Mesothelial cell of epicardium (in vitro differentiated cells): ENCODE data around the gene AMOTL1. TPM values are rescaled to one million over a fixed set of nuclear protein-coding genes. Genes with fewer than 3 reads are reported as not detected.

ENCODE experiments used
- DNase-seq, 2 experiments: peaks; one replicate each; pipeline ENCODE4 v3.0.0; 2021; ENCODE audit warnings: low spot score in 2 of 2; ENCODE audit not compliant: unreplicated experiment in 2 of 2
- H3K27ac Mint-ChIP-seq: 2 replicates; pipeline ENCODE4 v1.8.0; 2021; ENCODE audit warnings: mixed read lengths
- H3K27me3 Mint-ChIP-seq: 2 replicates; pipeline ENCODE4 v1.8.0; 2021; ENCODE audit warnings: low read depth, mixed read lengths
- H3K36me3 Mint-ChIP-seq: 2 replicates; pipeline ENCODE4 v1.8.0; 2021; ENCODE audit warnings: mixed read lengths
- H3K4me1 Mint-ChIP-seq: 2 replicates; pipeline ENCODE4 v1.8.0; 2021; ENCODE audit warnings: mixed read lengths
- H3K4me3 Mint-ChIP-seq: 2 replicates; pipeline ENCODE4 v1.8.0; 2021; ENCODE audit warnings: mild to moderate bottlenecking, moderate library complexity, mixed read lengths
- H3K9me3 Mint-ChIP-seq: 2 replicates; pipeline ENCODE4 v1.8.0; 2021; ENCODE audit warnings: mixed read lengths
- total RNA-seq: library from RNA; stranded (reverse); gene quantifications from 3 replicates; pipeline ENCODE4 v1.2.1, GENCODE V29; 2021
- TF ChIP-seq, protein P1 (sequence below): fragments of 200-600 bp; sonication (generic); IDR thresholded peaks from one replicate; pipeline ENCODE4 v1.5.0; 2021; ENCODE audit warnings: antibody characterized with exemption; ENCODE audit not compliant: unreplicated experiment

The AMOTL1 gene
- total RNA-seq, 1 donor from 2014 or later, result 77.8 TPM

DNA sequence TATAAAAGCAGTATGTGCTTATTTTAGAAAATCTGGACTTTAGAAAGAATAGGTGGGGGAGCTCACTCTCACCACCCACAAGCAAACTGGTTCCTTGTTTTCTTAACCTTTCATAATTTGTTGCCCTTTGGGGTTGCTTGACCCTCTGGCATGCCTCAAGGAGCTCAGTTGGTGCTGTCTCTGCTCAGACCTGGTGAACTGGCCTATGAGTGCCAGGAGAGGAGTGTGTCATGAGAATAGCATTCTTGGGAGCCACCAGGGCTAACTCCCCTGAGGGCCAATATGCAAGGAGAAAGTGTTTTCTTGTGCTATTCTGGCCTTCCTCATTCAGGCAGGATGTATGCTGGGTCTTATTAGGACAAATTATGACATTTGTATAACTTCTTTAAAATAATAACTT, 21.0 kb upstream of the AMOTL1 start:
- no peaks in the 10 kb centered on the region for H3K9me3 Mint-ChIP-seq
- no peak for DNase-seq
- TF ChIP-seq, protein P1, sequence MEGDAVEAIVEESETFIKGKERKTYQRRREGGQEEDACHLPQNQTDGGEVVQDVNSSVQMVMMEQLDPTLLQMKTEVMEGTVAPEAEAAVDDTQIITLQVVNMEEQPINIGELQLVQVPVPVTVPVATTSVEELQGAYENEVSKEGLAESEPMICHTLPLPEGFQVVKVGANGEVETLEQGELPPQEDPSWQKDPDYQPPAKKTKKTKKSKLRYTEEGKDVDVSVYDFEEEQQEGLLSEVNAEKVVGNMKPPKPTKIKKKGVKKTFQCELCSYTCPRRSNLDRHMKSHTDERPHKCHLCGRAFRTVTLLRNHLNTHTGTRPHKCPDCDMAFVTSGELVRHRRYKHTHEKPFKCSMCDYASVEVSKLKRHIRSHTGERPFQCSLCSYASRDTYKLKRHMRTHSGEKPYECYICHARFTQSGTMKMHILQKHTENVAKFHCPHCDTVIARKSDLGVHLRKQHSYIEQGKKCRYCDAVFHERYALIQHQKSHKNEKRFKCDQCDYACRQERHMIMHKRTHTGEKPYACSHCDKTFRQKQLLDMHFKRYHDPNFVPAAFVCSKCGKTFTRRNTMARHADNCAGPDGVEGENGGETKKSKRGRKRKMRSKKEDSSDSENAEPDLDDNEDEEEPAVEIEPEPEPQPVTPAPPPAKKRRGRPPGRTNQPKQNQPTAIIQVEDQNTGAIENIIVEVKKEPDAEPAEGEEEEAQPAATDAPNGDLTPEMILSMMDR, result no peak
- peak overlapping the region; percentile 59 for H3K27ac Mint-ChIP-seq
- peaks cover 22% of the 10 kb centered on the region for H3K4me1 Mint-ChIP-seq
- H3K4me3 Mint-ChIP-seq, result no peak overlapping the region
- H3K27me3 Mint-ChIP-seq, result no peaks in the 10 kb centered on the region
- no peaks in the 10 kb centered on the region for H3K36me3 Mint-ChIP-seq

DNA sequence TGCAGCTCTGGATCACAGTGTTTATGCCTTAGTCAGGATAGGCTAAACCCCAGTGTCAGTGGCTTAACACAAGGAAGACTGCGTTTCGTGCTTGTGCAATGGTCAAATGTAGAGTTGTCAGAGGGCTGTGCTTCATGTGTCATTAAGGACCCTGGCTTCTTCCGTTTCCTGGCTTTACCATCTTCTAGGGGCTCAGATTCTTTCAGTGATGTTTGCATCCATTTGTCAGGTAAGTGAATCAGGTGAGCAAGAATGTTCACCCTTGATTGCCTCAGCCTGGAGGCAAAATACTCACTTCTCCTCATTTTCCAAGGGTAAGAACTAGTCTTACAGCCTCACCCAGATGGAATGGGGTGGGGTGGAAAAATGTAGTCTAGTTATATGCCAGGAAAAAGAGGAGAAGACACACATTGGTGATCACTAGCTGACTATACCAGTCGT, 20.5 kb upstream of the AMOTL1 start:
- H3K4me1 Mint-ChIP-seq, result peaks cover 27% of the 10 kb centered on the region
- H3K27ac Mint-ChIP-seq, result peak overlapping the region; percentile 11
- H3K36me3 Mint-ChIP-seq, result no peaks in the 10 kb centered on the region
- H3K27me3 Mint-ChIP-seq, result no peaks in the 10 kb centered on the region
- H3K4me3 Mint-ChIP-seq, result no peak overlapping the region
- no peak for DNase-seq
- TF ChIP-seq, protein P1, result no peak
- H3K9me3 Mint-ChIP-seq, result no peaks in the 10 kb centered on the region

DNA sequence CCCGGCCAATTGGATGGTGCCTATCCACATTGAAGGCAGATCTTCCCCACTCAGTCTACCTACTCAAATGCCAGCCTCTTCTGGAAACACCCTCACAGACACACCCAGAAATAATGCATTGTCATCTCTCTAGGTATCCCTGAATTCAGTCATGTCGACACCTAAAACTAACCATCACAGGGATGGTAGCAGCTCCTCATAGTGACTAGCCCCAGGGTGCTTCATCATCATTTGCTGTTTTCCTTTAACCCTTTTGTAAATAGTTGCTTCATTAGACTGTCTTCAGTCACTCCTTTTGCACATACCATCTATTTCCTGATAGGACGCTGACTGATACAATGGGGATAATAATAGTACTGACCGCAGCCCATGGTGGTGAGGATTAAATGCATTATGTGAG, 18.8 kb upstream of the AMOTL1 start:
- Mint-ChIP-seq H3K27ac (no peak overlapping the region), H3K9me3 (no peaks in the 10 kb centered on the region), H3K27me3 (no peaks in the 10 kb centered on the region), H3K4me1 (peaks cover 33% of the 10 kb centered on the region), H3K4me3 (no peak overlapping the region), H3K36me3 (no peaks in the 10 kb centered on the region)
- TF ChIP-seq, protein P1, result no peak
- DNase-seq, result no peak

DNA sequence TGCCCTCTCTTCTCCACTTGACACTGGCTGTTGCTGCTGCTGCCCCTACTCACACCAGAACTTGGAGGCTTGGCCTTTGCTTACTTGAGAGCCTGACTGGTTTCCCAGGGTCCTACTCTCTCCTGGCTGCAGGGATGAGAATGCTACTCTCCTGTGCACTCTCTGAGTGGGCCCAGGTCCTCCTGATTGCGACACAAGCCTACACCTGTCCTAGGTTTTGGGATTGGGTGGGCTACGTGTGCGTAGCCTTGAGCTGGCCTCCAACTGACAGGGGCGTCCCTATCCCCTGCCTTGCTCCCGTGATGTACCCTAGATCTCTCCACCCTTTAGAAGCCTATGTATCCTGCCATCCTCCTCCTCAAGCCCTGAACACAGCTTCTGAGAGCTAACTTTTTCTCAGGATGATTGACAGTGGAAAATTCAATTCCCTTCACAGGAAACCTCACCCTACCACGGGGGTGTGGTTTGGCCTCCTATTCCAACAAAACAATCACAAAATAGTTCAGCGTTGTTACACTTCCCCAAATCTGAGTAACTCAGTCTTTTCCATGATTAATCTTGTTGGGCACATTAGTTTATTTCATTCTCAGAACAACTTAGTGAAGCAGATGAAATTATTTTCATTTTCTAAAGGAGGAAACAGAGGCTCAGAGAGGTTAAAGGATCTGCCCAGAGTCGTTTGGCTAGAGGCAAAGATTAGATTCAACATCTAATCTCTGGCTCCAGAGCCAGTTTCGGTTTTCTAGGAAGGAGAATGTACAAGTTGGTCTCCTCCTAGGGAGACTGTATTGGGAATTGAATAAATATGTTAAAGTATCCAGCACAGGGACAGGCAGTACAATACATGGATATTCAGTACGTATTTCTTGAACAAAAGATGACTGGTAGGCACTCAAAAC, 17.6 kb upstream of the AMOTL1 start:
- H3K4me3 Mint-ChIP-seq, result no peak overlapping the region
- DNase-seq, result no peak
- no peaks in the 10 kb centered on the region for H3K9me3 Mint-ChIP-seq
- no peaks in the 10 kb centered on the region for H3K27me3 Mint-ChIP-seq
- TF ChIP-seq, protein P1, result no peak
- H3K27ac Mint-ChIP-seq, result no peak overlapping the region
- peaks cover 33% of the 10 kb centered on the region for H3K4me1 Mint-ChIP-seq
- H3K36me3 Mint-ChIP-seq, result no peaks in the 10 kb centered on the region

DNA sequence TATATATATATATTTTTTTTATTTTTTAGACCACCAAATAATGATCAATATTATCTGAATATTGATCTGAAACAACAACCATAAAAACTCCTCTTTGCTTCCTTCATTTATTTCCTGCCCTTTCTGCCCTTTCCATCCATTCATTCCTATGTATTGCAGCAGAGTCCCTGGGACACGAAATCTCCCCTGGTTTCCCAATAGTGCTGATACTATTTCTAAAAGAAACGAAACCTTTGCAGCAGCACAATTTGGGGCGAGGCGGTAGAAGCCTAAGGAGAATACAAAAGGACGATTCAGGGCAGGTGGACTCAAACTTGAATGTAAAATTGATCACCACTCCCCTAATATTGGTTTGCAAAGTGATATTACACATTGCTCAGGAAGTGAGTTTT, 16.9 kb upstream of the AMOTL1 start:
- Mint-ChIP-seq H3K9me3 (no peaks in the 10 kb centered on the region), H3K27ac (no peak overlapping the region), H3K4me1 (peaks cover 33% of the 10 kb centered on the region), H3K4me3 (no peak overlapping the region), H3K27me3 (no peaks in the 10 kb centered on the region), H3K36me3 (no peaks in the 10 kb centered on the region)
- TF ChIP-seq, protein P1, result no peak
- no peak for DNase-seq
